ENCODE data around the gene MID1. TPM values are rescaled to one million over a fixed set of nuclear protein-coding genes. Genes with fewer than 3 reads are reported as not detected.

The MID1 gene
- total RNA-seq, 1 donor from 2014 or later: 0.18 TPM

GRCh38 chrX:10603612-10604011 lies 16.8 kb downstream of the MID1 start:
- intact Hi-C loops (cut with micrococcal nuclease): no loop called here
- no peak overlapping the region for H3K27ac Mint-ChIP-seq

GRCh38 chrX:10602646-10603045 lies 17.7 kb downstream of the MID1 start:
- ATAC-seq (ENCODE audit: low read depth): no peak
- H3K4me3 Mint-ChIP-seq: no peak overlapping the region
- no peak overlapping the region for H3K27ac Mint-ChIP-seq
- H3K36me3 Mint-ChIP-seq (ENCODE audit: low read depth): no peaks in the 10 kb centered on the region
- DNase-seq: no peak
- ChIA-PET CTCF (interaction anchor here (0.7 kb wide), 1 partner anchor 412 kb away, joined by 3 read pairs; no protein-coding TSS in a partner anchor), POLR2A (no interaction called here)
- no peaks in the 10 kb centered on the region for H3K27me3 Mint-ChIP-seq
- no peak for TF ChIP-seq CTCF (IDR thresholded peaks at IDR 0.05)
- H3K4me1 Mint-ChIP-seq: no peaks in the 10 kb centered on the region
- intact Hi-C loops (cut with micrococcal nuclease): no loop called here
- H3K9me3 Mint-ChIP-seq: no peaks in the 10 kb centered on the region

More at GRCh38 chrX:10603612-10604011, 16.8 kb downstream of the MID1 start:
- POLR2A ChIA-PET: no interaction called here
- H3K4me3 Mint-ChIP-seq: no peak overlapping the region
- H3K4me1 Mint-ChIP-seq: no peaks in the 10 kb centered on the region
- CTCF ChIA-PET: no interaction called here
- ATAC-seq (ENCODE audit: low read depth): no peak
- H3K9me3 Mint-ChIP-seq: no peaks in the 10 kb centered on the region
- H3K36me3 Mint-ChIP-seq (ENCODE audit: low read depth): no peaks in the 10 kb centered on the region
- peaks cover 2% of the 10 kb centered on the region for H3K27me3 Mint-ChIP-seq
- no peak for TF ChIP-seq CTCF (IDR thresholded peaks at IDR 0.05)
- no peak for DNase-seq

GRCh38 chrX:10600479-10600878 lies 19.9 kb downstream of the MID1 start:
- CTCF ChIA-PET: interaction anchor here (1.2 to 2.4 kb wide), 2 partner anchors 15 to 411 kb away, joined by 4 to 26 read pairs; no protein-coding TSS in a partner anchor

GRCh38 chrX:10598540-10598939 lies 21.8 kb downstream of the MID1 start:
- intact Hi-C loops (cut with micrococcal nuclease): loop anchor here (1.0 to 10.0 kb wide), 4 partner anchors 124 to 714 kb away; no protein-coding TSS in a partner anchor
- CTCF ChIA-PET: interaction anchor here (1.0 to 2.5 kb wide), 4 partner anchors 21 to 409 kb away, joined by 3 to 66 read pairs (median 4); partner anchors contain the start of gene MID1
- Mint-ChIP-seq H3K4me3 (no peak overlapping the region), H3K9me3 (no peaks in the 10 kb centered on the region), H3K4me1 (no peaks in the 10 kb centered on the region), H3K27me3 (no peaks in the 10 kb centered on the region), H3K27ac (no peak overlapping the region), H3K36me3 (ENCODE audit: low read depth) (no peaks in the 10 kb centered on the region)
- ATAC-seq (ENCODE audit: low read depth) (no peak), DNase-seq (no peak)
- TF ChIP-seq CTCF (IDR thresholded peaks at IDR 0.05): no peak
- POLR2A ChIA-PET: no interaction called here

More at GRCh38 chrX:10600479-10600878, 19.9 kb downstream of the MID1 start:
- Mint-ChIP-seq H3K4me1 (no peaks in the 10 kb centered on the region), H3K27ac (no peak overlapping the region), H3K4me3 (no peak overlapping the region), H3K9me3 (no peaks in the 10 kb centered on the region), H3K27me3 (no peaks in the 10 kb centered on the region), H3K36me3 (ENCODE audit: low read depth) (no peaks in the 10 kb centered on the region)
- POLR2A ChIA-PET: no interaction called here
- DNase-seq: no peak
- no peak for ATAC-seq (ENCODE audit: low read depth)
- intact Hi-C loops (cut with micrococcal nuclease): no loop called here
- no peak for TF ChIP-seq CTCF (IDR thresholded peaks at IDR 0.05)

- H3K9me3 Mint-ChIP-seq: no peaks in the 10 kb centered on the region
- no peaks in the 10 kb centered on the region for H3K36me3 Mint-ChIP-seq (ENCODE audit: low read depth)
- ATAC-seq (ENCODE audit: low read depth) (peak; percentile 28), DNase-seq (no peak)
- no peak overlapping the region for H3K4me3 Mint-ChIP-seq
- intact Hi-C loops (cut with micrococcal nuclease): loop anchor here (1.0 to 10.0 kb wide), 4 partner anchors 125 to 713 kb away; no protein-coding TSS in a partner anchor
- no peaks in the 10 kb centered on the region for H3K27me3 Mint-ChIP-seq
- TF ChIP-seq CTCF (IDR thresholded peaks at IDR 0.05): no peak
- CTCF ChIA-PET: interaction anchor here (1.0 to 2.5 kb wide), 5 partner anchors 22 to 538 kb away, joined by 3 to 66 read pairs (median 4); partner anchors contain the start of gene MID1
- POLR2A ChIA-PET: no interaction called here
- no peaks in the 10 kb centered on the region for H3K4me1 Mint-ChIP-seq
- no peak overlapping the region for H3K27ac Mint-ChIP-seq
Measured at GRCh38 chrX:10597871-10598270, 22.5 kb downstream of the MID1 start.
